ENCODE measurements around the gene DNAJC15. TPM values are rescaled to one million over a fixed set of nuclear protein-coding genes. Genes with fewer than 3 reads are reported as not detected.

Gene DNAJC15
- total and polyA plus RNA-seq, 2 donors (not counting 3 experiments of a cell fraction or from before 2014, with no cell fraction given) = 21.8 to 40.8 TPM

GRCh38 chr13:42977219-42977659 is 46.1 kb upstream of the DNAJC15 start:
- Histone ChIP-seq H3K4me2 (ENCODE audit: insufficient read depth, low read length) (no peak overlapping the region), H4K20me1 (replicated peaks; ENCODE audit: control insufficient read depth, extremely low read depth, insufficient read depth, low read length) (no peaks in the 10 kb centered on the region), H3K4me1 (ENCODE audit: control insufficient read depth, extremely low read depth, insufficient read depth, low read length) (no peaks in the 10 kb centered on the region), H3K9ac (replicated peaks; ENCODE audit: extremely low read depth, insufficient read depth, low read length) (no peak overlapping the region), H3K27ac (ENCODE audit: insufficient read depth, low read depth, low read length) (no peak overlapping the region), H3K4me3 (replicated peaks in 1 of 3; ENCODE audit: insufficient read depth in 1 of 3, low read depth in 1 of 3, low read length in 3 of 3) (no peak overlapping the region), H2AFZ (ENCODE audit: low read depth, low read length) (no peak overlapping the region), H3K27me3 (ENCODE audit: control insufficient read depth in 2 of 2, insufficient read depth in 2 of 2, low read length in 2 of 2) (no peaks in the 10 kb centered on the region), H3K9me3 (replicated peaks; ENCODE audit: control insufficient read depth, insufficient read depth, low read length) (no peaks in the 10 kb centered on the region), H3K36me3 (ENCODE audit: control insufficient read depth in 2 of 2, extremely low read depth in 1 of 2, insufficient read depth in 2 of 2, low read length in 2 of 2) (no peaks in the 10 kb centered on the region), H3K79me2 (ENCODE audit: control insufficient read depth, insufficient read depth, low read length) (no peaks in the 10 kb centered on the region), H3K9me1 (replicated peaks; ENCODE audit: control insufficient read depth, extremely low read depth, insufficient read depth, low read length) (no peaks in the 10 kb centered on the region)
- BruUV-seq (replicated peaks) = no TSS peak
- no peak for FAIRE-seq
- dilution Hi-C loops (cut with MboI; ENCODE audit: extremely low pct_ligation_motif_present, low sequenced_read_pairs) (no loop called here), intact Hi-C loops (cut with micrococcal nuclease) (no loop called here)
- ChIA-PET POLR2A (no interaction called here), CTCF (no interaction called here)
- TF ChIP-seq FOS (IDR thresholded peaks at IDR 0.05; ENCODE audit: borderline replicate concordance, insufficient read depth, low read length) = no peak
- TF ChIP-seq POLR2AphosphoS5 (IDR thresholded peaks at IDR 0.05; ENCODE audit: insufficient read depth, low read depth, low read length) = no peak
- no peak for TF ChIP-seq GATA2 (IDR thresholded peaks at IDR 0.05; ENCODE audit: insufficient read depth, insufficient read length, low read depth, low read length)
- TF ChIP-seq POLR2A (IDR thresholded peaks at IDR 0.05; ENCODE audit: low read depth, low read length) = no peak
- TF ChIP-seq JUN (IDR thresholded peaks at IDR 0.05; ENCODE audit: borderline replicate concordance, insufficient read depth, insufficient read length, low read depth) = no peak
- no peak for TF ChIP-seq MYC (IDR thresholded peaks at IDR 0.05; ENCODE audit: low read depth, low read length)
- TF ChIP-seq MAX (IDR thresholded peaks at IDR 0.05; ENCODE audit: insufficient read depth, insufficient read length) = no peak
- no peak for TF ChIP-seq EZH2 (IDR thresholded peaks at IDR 0.05; ENCODE audit: borderline replicate concordance, low read depth, low read length, severe bottlenecking)
- no peak for TF ChIP-seq CTCF (IDR thresholded peaks at IDR 0.05; ENCODE audit: extremely low read depth in 1 of 2, insufficient read depth in 1 of 2, low read depth in 1 of 2, low read length in 2 of 2)
- no peak for DNase-seq (ENCODE audit: low read depth, low spot score)
